CD4-positive, alpha-beta T cell treated with Interleukin-15 for 4 hours (primary cell): Measurements from ENCODE around the gene ATP8B4.

Experiments
- DNase-seq: peaks from one replicate; pipeline ENCODE4 v3.0.0-alpha.2; 2020; ENCODE audit warnings: low spot score

The ATP8B4 gene

GRCh38 chr15:50059883-50060282, 59.1 kb downstream of the ATP8B4 start:
- DNase-seq = no peak

- DNase-seq = no peak
Measured at GRCh38 chr15:50059203-50059772, 59.7 kb downstream of the ATP8B4 start.

- no peak for DNase-seq
Measured at GRCh38 chr15:50057905-50058639, 61.0 kb downstream of the ATP8B4 start.

- DNase-seq = no peak
Measured at GRCh38 chr15:50057196-50057595, 61.8 kb downstream of the ATP8B4 start.

GRCh38 chr15:50055750-50056157, 63.3 kb downstream of the ATP8B4 start:
- no peak for DNase-seq

- DNase-seq = no peak
Measured at GRCh38 chr15:50055332-50055731, 63.7 kb downstream of the ATP8B4 start.

GRCh38 chr15:50053055-50053856, 65.8 kb downstream of the ATP8B4 start:
- no peak for DNase-seq

GRCh38 chr15:50051811-50052419, 67.1 kb downstream of the ATP8B4 start:
- DNase-seq = peak; percentile 14

- DNase-seq = no peak
Measured at GRCh38 chr15:50050986-50051743, 67.9 kb downstream of the ATP8B4 start.

GRCh38 chr15:50049871-50050270, 69.2 kb downstream of the ATP8B4 start:
- no peak for DNase-seq

- DNase-seq = no peak
Measured at GRCh38 chr15:50046867-50047266, 72.2 kb downstream of the ATP8B4 start.

- no peak for DNase-seq
Measured at GRCh38 chr15:50046159-50046558, 72.9 kb downstream of the ATP8B4 start.

- no peak for DNase-seq
Measured at GRCh38 chr15:50044904-50045303, 74.1 kb downstream of the ATP8B4 start.

GRCh38 chr15:50044406-50044805, 74.6 kb downstream of the ATP8B4 start:
- DNase-seq = no peak

GRCh38 chr15:50042775-50043174, 76.3 kb downstream of the ATP8B4 start:
- DNase-seq = no peak

- no peak for DNase-seq
Measured at GRCh38 chr15:50030456-50030855, 88.6 kb downstream of the ATP8B4 start.

GRCh38 chr15:50028326-50028725, 90.7 kb downstream of the ATP8B4 start:
- DNase-seq = no peak

- DNase-seq = no peak
Measured at GRCh38 chr15:50024281-50024680, 94.8 kb downstream of the ATP8B4 start.

GRCh38 chr15:50018491-50018890, 100.5 kb downstream of the ATP8B4 start:
- no peak for DNase-seq

GRCh38 chr15:50017522-50017921, 101.5 kb downstream of the ATP8B4 start:
- no peak for DNase-seq

GRCh38 chr15:50016951-50017350, 102.1 kb downstream of the ATP8B4 start:
- DNase-seq = no peak

GRCh38 chr15:50012790-50013189, 106.2 kb downstream of the ATP8B4 start:
- DNase-seq = no peak
